ENCODE data around the gene RNF169. TPM values are rescaled to one million over a fixed set of nuclear protein-coding genes. Genes with fewer than 3 reads are reported as not detected.

RNF169 gene
- total and polyA plus RNA-seq, 2 of the 13 experiments (the other 11 are each of a cell fraction or from before 2014, with no cell fraction given), result 5.3 to 14.2 TPM

GRCh38 chr11:74791333-74792100 lies 42.9 kb downstream of the RNF169 start:
- DNase-seq (ENCODE audit: low spot score) (no peak), ATAC-seq (no peak), FAIRE-seq (no peak)
- CTCF ChIA-PET (ENCODE audit: low intra/inter-chr PET ratio, low total read pairs), result no interaction called here
- no peak overlapping the region for H3K27ac ChIP-seq (ENCODE audit: extremely low read length, insufficient read depth, low read length)
- no peaks in the 10 kb centered on the region for H3K9me3 ChIP-seq (ENCODE audit: low read length)
- H3K4me2 ChIP-seq (ENCODE audit: low read depth, low read length), result no peak overlapping the region
- H4K20me1 ChIP-seq (ENCODE audit: insufficient read depth, low read length), result no peaks in the 10 kb centered on the region; the same call in 1 of the 2 replicates
- peaks cover 8% of the 10 kb centered on the region for H3K79me2 ChIP-seq (ENCODE audit: insufficient read depth, low read length)
- POLR2A ChIA-PET, result no interaction called here
- no peak overlapping the region for H2AFZ ChIP-seq (ENCODE audit: low read length)
- no peaks in the 10 kb centered on the region for H3K4me1 ChIP-seq (ENCODE audit: insufficient read depth, low read length)
- in situ Hi-C loops (cut with HindIII; ENCODE audit: extremely low pct_ligation_motif_present, low pct_unique_long_range_greater_than_20kb), result no loop called here
- intact Hi-C loops (cut with micrococcal nuclease; ENCODE audit: unreplicated experiment), result no loop called here
- WGBS (ENCODE audit: low lambda C conversion rate), result 79% methylated on average over 6 of the region's 9 CpGs
- BruUV-seq (replicated peaks), result no TSS peak
- H3K27me3 ChIP-seq (ENCODE audit: control insufficient read depth in 1 of 2, insufficient read depth in 2 of 2, low read length in 2 of 2), result no peaks in the 10 kb centered on the region
- H3K9ac ChIP-seq (ENCODE audit: insufficient read depth, low read depth, low read length), result no peak overlapping the region
- peaks cover 12 to 27% of the 10 kb centered on the region in 2 experiments; a peak in 4 of 5 replicates for H3K36me3 ChIP-seq (replicated peaks in 1 of 2; ENCODE audit: control insufficient read depth in 1 of 2, insufficient read depth in 2 of 2, low read length in 2 of 2)
- no peak overlapping the region for H3K4me3 ChIP-seq (replicated peaks in 1 of 3; ENCODE audit: insufficient read depth in 1 of 3, low read depth in 2 of 3, low read length in 3 of 3)
- TF ChIP-seq ZNF749 (CRISPR knock-in tag; IDR thresholded peaks at IDR 0.05; ENCODE audit: borderline replicate concordance) (no peak), ZNF296 (CRISPR knock-in tag; conservative IDR thresholded peaks at IDR 0.05) (no peak), ZNF674 (CRISPR knock-in tag; IDR thresholded peaks at IDR 0.05; ENCODE audit: low read depth) (no peak), SAFB2 (CRISPR knock-in tag; IDR thresholded peaks at IDR 0.05; ENCODE audit: borderline replicate concordance, low read depth) (no peak), NFYB (CRISPR knock-in tag; IDR thresholded peaks at IDR 0.05) (no peak), CREM (IDR thresholded peaks at IDR 0.05) (no peak), CREM (CRISPR knock-in tag; IDR thresholded peaks at IDR 0.05) (no peak), TIGD3 (CRISPR knock-in tag; IDR thresholded peaks at IDR 0.05; ENCODE audit: borderline replicate concordance) (no peak), NFAT5 (CRISPR knock-in tag; IDR thresholded peaks at IDR 0.05) (no peak), AGO2 (optimal IDR thresholded peaks at IDR 0.05; ENCODE audit: low read depth, low read length) (no peak), ARID5B (CRISPR knock-in tag; IDR thresholded peaks at IDR 0.05) (no peak), TEF (CRISPR knock-in tag; IDR thresholded peaks at IDR 0.05) (no peak), ZNF879 (CRISPR knock-in tag; IDR thresholded peaks at IDR 0.05) (no peak)

All from HepG2 (cell line).